Activated CD8-positive, alpha-beta memory T cell treated with anti-CD3 and anti-CD28 coated beads for 1 hour (primary cell): ENCODE data around the gene MPHOSPH9.
A peak's percentile ranks its signal among the peaks of the same experiment; 100 is the strongest.
"Not testable (repeated sequence)": the region's sequence is repeated elsewhere in the genome, so short reads cannot be mapped to it uniquely, and the experiment has no call there.

Experiments used
- DNase-seq, 2 donors: peaks; one replicate each; pipeline ENCODE4 v3.0.0-alpha.2; 2020; ENCODE audit warnings: low read depth in 1 of 2; ENCODE audit errors: extremely low read depth in 1 of 2

MPHOSPH9 gene

GRCh38 chr12:123231931-123232330 is 1.0 kb downstream of the MPHOSPH9 start:
- no peak for DNase-seq

GRCh38 chr12:123229051-123229450 is 3.9 kb downstream of the MPHOSPH9 start:
- no peak for DNase-seq

- no peak for DNase-seq
Observed at GRCh38 chr12:123227581-123228258, 5.2 kb downstream of the MPHOSPH9 start.

GRCh38 chr12:123225443-123225842 is 7.5 kb downstream of the MPHOSPH9 start:
- DNase-seq = no peak

- peak; percentile 26 to 27 for DNase-seq
Observed at GRCh38 chr12:123223241-123223668, 9.7 kb downstream of the MPHOSPH9 start.

- not testable (repeated sequence) for DNase-seq
Observed at GRCh38 chr12:123207815-123208214, 25.1 kb downstream of the MPHOSPH9 start.

- not testable (repeated sequence) for DNase-seq
Observed at GRCh38 chr12:123206794-123207193, 26.1 kb downstream of the MPHOSPH9 start.

- DNase-seq = no peak
Observed at GRCh38 chr12:123200414-123200813, 32.5 kb downstream of the MPHOSPH9 start.

- DNase-seq = no peak
Observed at GRCh38 chr12:123199936-123200335, 33.0 kb downstream of the MPHOSPH9 start.

- no peak for DNase-seq
Observed at GRCh38 chr12:123187637-123188036, 45.3 kb downstream of the MPHOSPH9 start.

GRCh38 chr12:123180171-123180570 is 52.8 kb downstream of the MPHOSPH9 start:
- DNase-seq = no peak

- no peak for DNase-seq
Observed at GRCh38 chr12:123171967-123172366, 61.0 kb downstream of the MPHOSPH9 start.

GRCh38 chr12:123167329-123167728 is 65.6 kb downstream of the MPHOSPH9 start:
- DNase-seq = no peak

- DNase-seq = no peak
Observed at GRCh38 chr12:123165537-123165936, 67.4 kb downstream of the MPHOSPH9 start.

GRCh38 chr12:123164710-123165261 is 68.2 kb downstream of the MPHOSPH9 start:
- no peak for DNase-seq

GRCh38 chr12:123164222-123164621 is 68.7 kb downstream of the MPHOSPH9 start:
- DNase-seq = no peak

- DNase-seq = no peak
Observed at GRCh38 chr12:123163227-123163626, 69.7 kb downstream of the MPHOSPH9 start.

- no peak for DNase-seq
Observed at GRCh38 chr12:123160801-123161487, 72.0 kb downstream of the MPHOSPH9 start.

GRCh38 chr12:123153906-123154305 is 79.0 kb downstream of the MPHOSPH9 start:
- no peak for DNase-seq

- no peak for DNase-seq
Observed at GRCh38 chr12:123152833-123153232, 80.1 kb downstream of the MPHOSPH9 start.

GRCh38 chr12:123151457-123152454 is 81.2 kb downstream of the MPHOSPH9 start:
- DNase-seq = no peak
